AG09319 (cell line): Measurements from ENCODE around the gene TMEM214.
"Not testable (repeated sequence)": the region's sequence is repeated elsewhere in the genome, so short reads cannot be mapped to it uniquely, and the experiment has no call there.

ENCODE experiments used
- DNase-seq: peaks from one replicate; pipeline ENCODE4 v3.0.0-alpha.2; 2010; ENCODE audit warnings: low read depth; ENCODE audit errors: extremely low read depth
- TF ChIP-seq, protein P1 (sequence below): IDR thresholded peaks from 2 replicates; pipeline ENCODE4 v1.5.1; 2011; ENCODE audit warnings: low read depth, mild to moderate bottlenecking, inconsistent platforms, low read length, moderate library complexity

Gene TMEM214

GRCh38 chr2:27071277-27071989 lies 38.7 kb downstream of the TMEM214 start, which contains the start of gene OST4:
Gene OST4 (minus strand): TSS chr2:27071654.
- peak; percentile 74 for DNase-seq
- TF ChIP-seq, protein P1, sequence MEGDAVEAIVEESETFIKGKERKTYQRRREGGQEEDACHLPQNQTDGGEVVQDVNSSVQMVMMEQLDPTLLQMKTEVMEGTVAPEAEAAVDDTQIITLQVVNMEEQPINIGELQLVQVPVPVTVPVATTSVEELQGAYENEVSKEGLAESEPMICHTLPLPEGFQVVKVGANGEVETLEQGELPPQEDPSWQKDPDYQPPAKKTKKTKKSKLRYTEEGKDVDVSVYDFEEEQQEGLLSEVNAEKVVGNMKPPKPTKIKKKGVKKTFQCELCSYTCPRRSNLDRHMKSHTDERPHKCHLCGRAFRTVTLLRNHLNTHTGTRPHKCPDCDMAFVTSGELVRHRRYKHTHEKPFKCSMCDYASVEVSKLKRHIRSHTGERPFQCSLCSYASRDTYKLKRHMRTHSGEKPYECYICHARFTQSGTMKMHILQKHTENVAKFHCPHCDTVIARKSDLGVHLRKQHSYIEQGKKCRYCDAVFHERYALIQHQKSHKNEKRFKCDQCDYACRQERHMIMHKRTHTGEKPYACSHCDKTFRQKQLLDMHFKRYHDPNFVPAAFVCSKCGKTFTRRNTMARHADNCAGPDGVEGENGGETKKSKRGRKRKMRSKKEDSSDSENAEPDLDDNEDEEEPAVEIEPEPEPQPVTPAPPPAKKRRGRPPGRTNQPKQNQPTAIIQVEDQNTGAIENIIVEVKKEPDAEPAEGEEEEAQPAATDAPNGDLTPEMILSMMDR, result no peak

DNA sequence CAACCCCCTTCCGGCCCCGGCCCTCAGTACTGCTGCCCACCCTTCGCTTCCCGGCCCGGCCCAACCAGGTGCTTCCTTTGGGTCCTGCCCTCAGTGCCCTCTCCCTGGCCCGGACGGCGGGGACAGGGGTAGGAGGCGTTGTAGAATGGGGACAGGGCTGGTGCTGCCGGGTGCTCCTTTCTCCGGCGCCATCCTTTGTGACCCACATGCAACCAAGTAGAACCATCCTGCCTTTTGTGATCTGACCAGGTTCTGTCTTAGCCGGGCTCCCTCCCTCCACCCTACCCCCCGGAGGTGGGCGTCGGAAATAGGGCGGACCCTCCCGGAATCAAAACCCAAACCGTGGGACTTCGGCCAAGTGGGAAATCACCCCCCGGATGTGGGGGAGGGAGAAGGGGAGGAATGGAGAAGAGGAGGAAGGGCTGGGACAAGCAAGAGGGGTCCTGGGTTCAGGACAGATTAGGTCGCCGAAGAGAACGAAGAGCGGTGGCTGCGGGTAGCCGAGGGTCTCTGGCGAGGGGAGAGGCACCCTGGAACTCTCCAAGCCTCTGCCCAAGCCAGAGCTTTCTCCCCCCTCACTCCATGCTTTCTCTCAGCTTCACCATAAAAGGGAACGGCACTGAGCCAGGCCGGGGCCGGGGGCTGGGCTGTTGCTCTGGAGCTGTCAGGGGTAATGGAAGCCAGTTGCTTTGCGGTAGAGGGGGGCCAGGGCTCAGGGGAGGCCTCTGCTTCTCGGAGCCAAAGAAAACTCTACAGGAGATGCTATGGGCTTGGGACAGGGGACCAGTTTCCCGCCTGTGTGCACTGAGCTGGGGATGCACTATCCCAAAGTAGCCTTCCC lies 39.4 kb downstream of the TMEM214 start:
- no peak for DNase-seq
- TF ChIP-seq, protein P1, result no peak

- TF ChIP-seq, protein P1, result no peak
- DNase-seq, result no peak
Observed at GRCh38 chr2:27072920-27073319, 40.2 kb downstream of the TMEM214 start.

DNA sequence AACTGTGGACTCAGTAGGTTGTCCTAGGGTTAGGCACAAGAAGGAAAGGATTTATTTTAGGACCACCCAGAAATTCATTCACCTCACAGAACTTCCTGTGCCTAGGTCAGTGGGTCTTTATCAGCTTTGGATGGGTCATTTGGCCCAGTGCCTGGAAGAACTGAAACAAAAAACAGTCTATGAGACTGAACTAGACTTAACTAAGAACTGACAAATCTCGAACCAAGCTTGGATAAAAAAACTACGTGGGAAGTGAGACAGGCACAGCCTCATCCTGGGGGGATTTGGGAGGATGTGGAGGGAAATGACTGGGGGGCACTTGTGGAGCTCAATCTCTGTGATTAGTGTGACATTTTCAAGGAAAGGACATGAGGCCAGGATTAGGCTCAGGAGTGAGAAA lies 41.0 kb downstream of the TMEM214 start:
- DNase-seq, result no peak
- TF ChIP-seq, protein P1, result no peak

- TF ChIP-seq, protein P1, result no peak
- DNase-seq, result no peak
Observed at GRCh38 chr2:27074738-27075565, 42.2 kb downstream of the TMEM214 start.

DNA sequence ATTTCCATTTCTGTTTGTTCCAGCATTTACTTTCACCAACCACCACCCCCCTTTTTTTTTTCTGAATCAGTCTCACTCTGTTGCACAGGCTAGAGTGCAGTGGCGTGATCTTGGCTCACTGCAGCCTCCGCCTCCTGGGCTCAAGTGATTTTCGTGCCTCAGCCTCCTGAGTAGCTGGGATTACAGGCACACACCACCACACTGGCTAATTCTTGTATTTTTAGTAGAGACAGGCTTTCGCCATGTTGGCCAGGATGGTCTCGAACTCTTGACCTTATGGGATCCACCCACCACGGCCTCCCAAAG lies 42.8 kb downstream of the TMEM214 start:
- DNase-seq, result not testable (repeated sequence)

DNA sequence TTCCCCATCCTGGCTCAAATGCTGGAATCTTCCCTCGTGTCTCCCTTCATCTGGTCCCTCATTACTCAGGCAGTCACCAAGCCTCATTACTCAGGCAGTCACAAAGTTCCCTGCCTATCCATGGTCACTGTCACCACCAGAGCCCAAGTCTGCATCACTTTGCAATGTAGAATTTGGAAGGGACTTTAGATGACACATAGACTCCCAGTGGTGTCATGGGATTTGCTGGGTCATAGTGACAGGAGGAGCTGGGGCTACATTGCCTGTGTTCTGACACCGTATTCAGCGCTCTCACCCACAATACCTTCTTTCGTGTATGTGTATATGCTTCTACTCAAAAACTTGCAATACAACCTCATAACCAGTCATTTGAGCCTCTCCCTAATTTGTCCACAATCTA lies 43.6 kb downstream of the TMEM214 start:
- TF ChIP-seq, protein P1, result no peak
- no peak for DNase-seq
